Cardiac muscle cell (in vitro differentiated cells and primary cell): ENCODE data around the gene TAPBP. TPM values are rescaled to one million over a fixed set of nuclear protein-coding genes. Genes with fewer than 3 reads are reported as not detected.
"Not testable (repeated sequence)": the region's sequence is repeated elsewhere in the genome, so short reads cannot be mapped to it uniquely, and the experiment has no call there.

Experiments used
- DNase-seq, 2 donors: peaks; one replicate each; pipeline versions ENCODE4 v3.0.0 to v3.0.0-alpha.2; 2010 to 2017; ENCODE audit warnings: low read depth in 1 of 2, low spot score in 1 of 2
- H3K27ac ChIP-seq: fragments of 200-600 bp; sonication (generic); 2 replicates; pipeline ENCODE4 v1.5.1; 2016
- H3K27me3 ChIP-seq: fragments of 200-600 bp; sonication (generic); 2 replicates; pipeline ENCODE4 v1.6.0; 2016; ENCODE audit warnings: control low read depth
- H3K36me3 ChIP-seq: fragments of 200-600 bp; sonication (generic); 2 replicates; pipeline ENCODE4 v1.5.1; 2016; ENCODE audit warnings: control low read depth
- H3K4me1 ChIP-seq: fragments of 200-600 bp; sonication (generic); 2 replicates; pipeline ENCODE4 v1.8.1; 2017; ENCODE audit warnings: low read depth, mild to moderate bottlenecking, mixed run types
- H3K4me3 ChIP-seq: fragments of 200-600 bp; sonication (generic); 2 replicates; pipeline ENCODE4 v1.5.1; 2016; ENCODE audit warnings: mild to moderate bottlenecking
- H3K9me3 ChIP-seq: fragments of 200-600 bp; sonication (generic); 2 replicates; pipeline ENCODE4 v1.5.1; 2017; ENCODE audit warnings: low read depth, mild to moderate bottlenecking, control low read depth
- CTCF ChIP-seq: IDR thresholded peaks from 2 replicates; pipeline ENCODE4 v1.5.1; 2012; ENCODE audit warnings: low read depth, mild to moderate bottlenecking, low read length
- polyA plus RNA-seq: library from polyadenylated mRNA; unstranded; fragments of >200 nt; fragmentation: Nextera tagmentation; extraction: Ambion mirVana; gene quantifications from 2 replicates; pipeline ENCODE4 v1.2.1, GENCODE V29; 2016
- total RNA-seq: library from RNA; depleted of rRNA; stranded (reverse); fragments of >200 nt; gene quantifications from 2 replicates; pipeline ENCODE4 v1.2.3, GENCODE V29; 2016

The TAPBP gene
- total and polyA plus RNA-seq, 2 experiments from 2014 or later: 30.8 to 36.4 TPM

- peak; percentile 56 for TF ChIP-seq CTCF
- peak overlapping the region; percentile 65 for H3K27ac ChIP-seq
- no peak overlapping the region for H3K4me3 ChIP-seq
Measured at GRCh38 chr6:33344701-33345697, 31.1 kb upstream of the TAPBP start.

GRCh38 chr6:33343953-33344611 is 30.2 kb upstream of the TAPBP start:
- no peak for DNase-seq
- TF ChIP-seq CTCF: no peak
- Histone ChIP-seq H3K4me1 (peaks cover 6% of the 10 kb centered on the region), H3K36me3 (no peaks in the 10 kb centered on the region), H3K4me3 (no peak overlapping the region), H3K27ac (no peak overlapping the region), H3K27me3 (no peaks in the 10 kb centered on the region), H3K9me3 (no peaks in the 10 kb centered on the region)

More at GRCh38 chr6:33344701-33345697, 31.1 kb upstream of the TAPBP start:
- peak; percentile 81 to 84 for DNase-seq
- Histone ChIP-seq H3K4me1 (peaks cover 6% of the 10 kb centered on the region), H3K9me3 (no peaks in the 10 kb centered on the region), H3K36me3 (no peaks in the 10 kb centered on the region), H3K27me3 (no peaks in the 10 kb centered on the region)

- not testable (repeated sequence) for H3K9me3 ChIP-seq, H3K4me3 ChIP-seq, H3K36me3 ChIP-seq, H3K4me1 ChIP-seq, DNase-seq, H3K27ac ChIP-seq, H3K27me3 ChIP-seq
Measured at GRCh38 chr6:33343606-33343952, 29.7 kb upstream of the TAPBP start.

GRCh38 chr6:33339193-33339592 is 25.3 kb upstream of the TAPBP start:
- TF ChIP-seq CTCF: no peak
- H3K4me3 ChIP-seq: no peak overlapping the region
- H3K4me1 ChIP-seq: no peaks in the 10 kb centered on the region
- no peak overlapping the region for H3K27ac ChIP-seq
- H3K27me3 ChIP-seq: no peaks in the 10 kb centered on the region
- H3K9me3 ChIP-seq: no peaks in the 10 kb centered on the region
- H3K36me3 ChIP-seq: no peaks in the 10 kb centered on the region
- no peak for DNase-seq

- no peaks in the 10 kb centered on the region for H3K4me1 ChIP-seq
- H3K27ac ChIP-seq: no peak overlapping the region
- no peak for DNase-seq
- no peak for TF ChIP-seq CTCF
- no peaks in the 10 kb centered on the region for H3K9me3 ChIP-seq
- H3K36me3 ChIP-seq: no peaks in the 10 kb centered on the region
- H3K27me3 ChIP-seq: no peaks in the 10 kb centered on the region
- no peak overlapping the region for H3K4me3 ChIP-seq
Measured at GRCh38 chr6:33336495-33336894, 22.6 kb upstream of the TAPBP start.

GRCh38 chr6:33335916-33336315 is 22.0 kb upstream of the TAPBP start:
- no peaks in the 10 kb centered on the region for H3K4me1 ChIP-seq
- no peak for DNase-seq
- no peak for TF ChIP-seq CTCF
- no peaks in the 10 kb centered on the region for H3K27me3 ChIP-seq
- no peaks in the 10 kb centered on the region for H3K36me3 ChIP-seq
- no peak overlapping the region for H3K4me3 ChIP-seq
- no peaks in the 10 kb centered on the region for H3K9me3 ChIP-seq
- no peak overlapping the region for H3K27ac ChIP-seq
